Astrocyte of the spinal cord (primary cell): ENCODE data around the gene UBE2L3.
A peak's percentile ranks its signal among the peaks of the same experiment; 100 is the strongest.
"Not testable (repeated sequence)": the region's sequence is repeated elsewhere in the genome, so short reads cannot be mapped to it uniquely, and the experiment has no call there.

Experiments
- DNase-seq: peaks from one replicate; pipeline ENCODE4 v3.0.0; 2011; ENCODE audit warnings: low read depth, low spot score
- H3K4me3 ChIP-seq: 2 replicates; pipeline ENCODE4 v1.5.1; 2011; ENCODE audit warnings: low read depth, mild to moderate bottlenecking, low read length, moderate library complexity
- CTCF ChIP-seq: IDR thresholded peaks from 2 replicates; pipeline ENCODE4 v1.5.1; 2012; ENCODE audit warnings: low read depth, mild to moderate bottlenecking, low read length, inconsistent platforms
- in situ Hi-C: cut with HindIII; loops from 2 replicates; pipeline ENCODE4 v1.10.0; 2017; ENCODE audit warnings: low sequenced_read_pairs

UBE2L3 gene

GRCh38 chr22:21563912-21564311 lies 3.6 kb upstream of the UBE2L3 start:
- in situ Hi-C loops, result no loop called here
- DNase-seq, result no peak
- TF ChIP-seq CTCF, result no peak
- H3K4me3 ChIP-seq, result no peak overlapping the region

DNA sequence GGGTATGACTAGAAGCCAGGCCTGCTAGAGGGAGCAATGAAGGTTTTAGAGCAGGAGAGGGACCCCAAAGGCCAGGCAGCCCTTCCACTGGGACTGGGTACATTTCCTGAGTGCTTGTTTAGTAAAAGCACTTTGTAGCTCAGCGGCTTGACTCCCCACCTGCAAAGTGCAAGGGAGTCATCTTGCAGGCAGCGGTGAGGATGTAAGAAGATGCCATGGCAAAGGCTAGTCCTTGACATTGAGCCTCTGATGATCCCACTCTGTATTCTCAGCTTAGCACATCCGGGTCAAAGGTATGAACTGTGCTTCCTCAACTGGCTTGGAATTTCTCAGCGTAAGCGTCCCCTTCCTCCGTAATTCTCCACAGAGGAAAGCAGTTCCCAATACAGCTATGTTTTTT lies 3.1 kb upstream of the UBE2L3 start:
- no peak for DNase-seq
- H3K4me3 ChIP-seq, result no peak overlapping the region
- in situ Hi-C loops, result no loop called here
- TF ChIP-seq CTCF, result no peak

DNA sequence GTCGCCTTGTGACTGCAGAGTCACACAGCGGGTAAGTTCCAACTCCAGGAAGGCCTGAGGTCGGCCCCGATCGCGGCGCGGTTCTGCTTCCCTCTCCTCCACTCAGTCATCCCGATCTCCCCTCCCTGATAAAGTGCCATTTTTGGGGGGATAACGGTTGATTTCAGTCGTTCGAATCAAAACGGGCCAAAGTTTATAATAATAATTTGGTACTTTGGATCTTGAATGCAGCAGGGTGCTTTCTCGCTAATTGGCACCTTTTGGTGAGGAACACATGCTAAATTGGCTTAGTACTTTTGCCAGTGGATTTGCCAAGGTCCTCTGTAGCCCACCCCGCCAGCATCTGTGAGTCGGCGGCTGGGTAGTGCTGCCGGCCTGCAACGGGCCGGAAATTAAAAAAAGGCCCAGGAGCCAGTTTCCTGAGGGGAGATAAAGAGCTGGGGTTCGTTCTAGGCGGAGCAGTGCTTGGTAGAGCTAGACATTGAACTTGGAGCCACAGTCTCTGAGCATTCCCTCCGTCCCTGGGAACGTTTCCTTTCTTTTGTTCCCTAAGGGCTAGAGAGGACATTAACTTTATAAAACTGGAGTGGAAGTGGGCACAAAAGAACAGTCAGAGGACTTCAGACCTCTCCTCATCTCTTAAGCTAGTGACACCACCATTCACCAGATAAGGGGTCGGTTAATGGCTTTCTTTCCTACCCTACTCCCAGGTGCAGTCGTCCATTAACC lies 997 bp downstream of the UBE2L3 start:
- in situ Hi-C loops, result no loop called here
- TF ChIP-seq CTCF, result no peak
- DNase-seq, result peak; percentile 22
- H3K4me3 ChIP-seq, result peak overlapping the region; percentile 82

DNA sequence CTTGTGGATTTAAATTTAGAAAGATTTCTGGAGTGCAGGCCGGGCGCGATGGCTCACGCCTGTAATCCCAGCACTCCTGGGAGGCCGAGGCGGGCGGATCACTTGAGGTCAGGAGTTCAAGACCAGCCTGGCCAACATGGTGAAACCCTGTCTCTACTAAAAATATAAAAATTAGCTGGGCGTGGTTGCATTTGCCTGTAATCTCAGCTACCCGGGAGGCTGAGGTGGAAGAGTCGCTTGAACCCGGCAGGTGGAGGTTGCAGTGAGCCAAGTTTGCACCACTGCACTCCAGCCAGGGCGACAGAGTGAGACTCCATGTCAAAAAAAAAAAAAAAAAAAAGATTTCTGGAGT lies 1.5 kb downstream of the UBE2L3 start:
- in situ Hi-C loops, DNase-seq: not testable (repeated sequence)

DNA sequence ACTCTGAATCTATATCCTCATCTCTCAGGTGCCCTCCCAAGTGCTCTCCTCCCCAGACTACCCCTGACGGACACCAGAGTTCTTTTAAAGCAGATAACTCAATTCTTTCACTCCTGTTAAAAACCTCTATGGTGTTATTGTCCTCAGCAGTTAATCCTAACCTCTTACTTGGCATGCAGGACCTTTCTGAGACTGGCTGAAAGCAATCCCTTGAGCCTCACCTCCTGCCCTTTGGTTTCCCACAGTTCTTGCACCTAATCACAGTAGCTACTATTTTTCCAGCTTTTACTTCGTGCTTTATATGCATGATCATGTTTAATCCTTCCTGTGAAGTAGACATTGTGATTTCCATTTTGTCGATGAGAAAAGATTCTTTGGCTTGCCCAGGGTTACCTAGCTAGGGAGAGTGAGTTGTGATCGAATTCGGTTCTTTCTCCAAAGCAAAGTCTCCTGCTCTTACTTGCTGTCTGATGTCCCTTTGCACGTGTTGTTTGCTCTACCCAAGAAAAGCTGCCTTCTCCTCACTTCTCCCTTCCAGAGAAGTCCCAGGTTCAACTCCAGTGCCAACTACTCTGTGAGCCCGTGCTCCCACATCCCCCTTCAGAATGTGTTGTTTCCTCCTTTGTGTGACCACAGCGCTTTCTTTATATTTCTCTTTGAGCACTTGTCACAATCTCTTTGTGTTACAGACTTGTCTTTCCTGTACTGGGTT lies 2.1 kb downstream of the UBE2L3 start:
- in situ Hi-C loops, result no loop called here
- no peak for TF ChIP-seq CTCF
- H3K4me3 ChIP-seq, result no peak overlapping the region
- no peak for DNase-seq

More for the DNA sequence above, 1.5 kb downstream of the UBE2L3 start:
- peak overlapping the region; percentile 82 for H3K4me3 ChIP-seq

DNA sequence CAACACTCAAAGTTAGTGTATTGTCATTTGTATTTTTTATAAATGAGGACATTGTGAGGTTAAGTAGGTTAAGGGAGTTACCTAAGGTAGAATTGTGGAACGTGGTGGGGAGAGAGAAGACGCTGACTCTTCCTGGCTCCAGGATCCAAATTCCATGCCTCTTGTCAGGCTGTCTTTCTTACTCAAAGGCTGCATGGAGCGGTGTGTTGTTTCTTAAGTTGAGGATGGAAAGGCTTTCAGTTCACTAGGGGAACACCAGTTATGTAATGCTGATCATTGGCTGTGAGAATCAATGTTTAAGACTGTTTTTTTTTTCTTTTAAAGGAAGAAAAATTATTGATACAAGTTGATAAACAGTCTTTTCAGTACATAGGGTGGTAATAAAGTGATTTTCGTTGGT lies 2.9 kb downstream of the UBE2L3 start:
- H3K4me3 ChIP-seq, result no peak overlapping the region

More for the DNA sequence above, 2.9 kb downstream of the UBE2L3 start:
- no peak for DNase-seq
- in situ Hi-C loops, result no loop called here
- no peak for TF ChIP-seq CTCF
